GM23248 (cell line): ENCODE measurements around the gene CYP3A5. TPM values are rescaled to one million over a fixed set of nuclear protein-coding genes. Genes with fewer than 3 reads are reported as not detected.
"Not testable (repeated sequence)": the region's sequence is repeated elsewhere in the genome, so short reads cannot be mapped to it uniquely, and the experiment has no call there.

Source experiments
- DNase-seq: peaks from one replicate; pipeline ENCODE4 v3.0.0-alpha.2; 2015
- H2AFZ ChIP-seq: fragments of 200-600 bp; sonication (generic); 2 replicates; pipeline ENCODE4 v1.6.1; 2016; ENCODE audit warnings: antibody characterized with exemption
- H3F3A ChIP-seq: fragments of 200-600 bp; sonication (generic); 2 replicates; pipeline ENCODE4 v1.6.1; 2016; ENCODE audit warnings: mild to moderate bottlenecking, antibody characterized with exemption, mixed run types; ENCODE audit not compliant: insufficient read depth
- H3K27ac ChIP-seq: fragments of 200-600 bp; sonication (generic); 2 replicates; pipeline ENCODE4 v1.5.1; 2016; ENCODE audit warnings: mild to moderate bottlenecking
- H3K27me3 ChIP-seq: fragments of 200-600 bp; sonication (generic); replicated peaks from 2 replicates; pipeline ENCODE4 v1.6.1; 2016; ENCODE audit warnings: mild to moderate bottlenecking; ENCODE audit not compliant: insufficient read depth
- H3K36me3 ChIP-seq: fragments of 200-600 bp; sonication (generic); 2 replicates; pipeline ENCODE4 v1.6.1; 2016; ENCODE audit warnings: low read depth, mild to moderate bottlenecking
- H3K4me1 ChIP-seq: fragments of 200-600 bp; sonication (generic); 2 replicates; pipeline ENCODE4 v1.6.1; 2016; ENCODE audit warnings: mild to moderate bottlenecking; ENCODE audit not compliant: insufficient read depth
- H3K4me2 ChIP-seq: fragments of 200-600 bp; sonication (generic); one replicate; pipeline ENCODE4 v1.6.1; 2016; ENCODE audit warnings: mild to moderate bottlenecking; ENCODE audit not compliant: unreplicated experiment
- H3K4me3 ChIP-seq: fragments of 200-600 bp; sonication (generic); 2 replicates; pipeline ENCODE4 v1.5.1; 2016; ENCODE audit warnings: mild to moderate bottlenecking
- H3K79me2 ChIP-seq: fragments of 200-600 bp; sonication (generic); 2 replicates; pipeline ENCODE4 v1.6.1; 2016; ENCODE audit warnings: mild to moderate bottlenecking; ENCODE audit not compliant: insufficient read depth
- H3K9ac ChIP-seq: fragments of 200-600 bp; sonication (generic); 2 replicates; pipeline ENCODE4 v1.6.1; 2016; ENCODE audit warnings: mild to moderate bottlenecking
- H3K9me2 ChIP-seq: fragments of 200-600 bp; sonication (generic); 2 replicates; pipeline ENCODE4 v1.6.1; 2016; ENCODE audit warnings: mixed run types, mild to moderate bottlenecking, moderate library complexity; ENCODE audit not compliant: insufficient read depth
- H3K9me3 ChIP-seq: fragments of 200-600 bp; sonication (generic); one replicate; pipeline ENCODE4 v1.6.1; 2017; ENCODE audit warnings: low read depth
- H4K20me1 ChIP-seq: fragments of 200-600 bp; sonication (generic); 2 replicates; pipeline ENCODE4 v1.6.0; 2016; ENCODE audit not compliant: insufficient read depth
- EZH2 ChIP-seq: fragments of 200-600 bp; sonication (generic); IDR thresholded peaks from 2 replicates; pipeline ENCODE4 v1.6.1; 2018; ENCODE audit warnings: antibody characterized with exemption, mild to moderate bottlenecking; ENCODE audit not compliant: insufficient read depth, poor library complexity, severe bottlenecking
- EZH2phosphoT487 ChIP-seq: fragments of 200-600 bp; sonication (generic); IDR thresholded peaks from 2 replicates; pipeline ENCODE4 v1.6.1; 2018; ENCODE audit warnings: antibody characterized with exemption, moderate library complexity, mild to moderate bottlenecking, low read depth; ENCODE audit not compliant: insufficient read depth
- WGBS, 2 experiments: methylation state at CpG; one replicate each; pipeline ENCODE4 v1.1.6; 2015 to 2017; ENCODE audit warnings: low lambda C conversion rate in 2 of 2, low coverage in 1 of 2; ENCODE audit errors: missing lambda C conversion rate in 2 of 2; 5-methylcytosine and 5-hydroxymethylcytosine counted together
- in situ Hi-C: fragments of 300-500 bp; cut with MboI; formaldehyde crosslinking; loops from 2 replicates; pipeline ENCODE4 v1.15.0; 2020
- polyA plus RNA-seq: library from polyadenylated mRNA; unstranded; fragments of >200 nt; fragmentation: Nextera tagmentation; extraction: Ambion mirVana; gene quantifications from 2 replicates; pipeline ENCODE4 v1.2.1, GENCODE V29; 2016
- total RNA-seq: library from RNA; depleted of rRNA; stranded (reverse); fragments of >200 nt; shearing (Covaris generic); gene quantifications from 2 replicates; pipeline ENCODE4 v1.2.3, GENCODE V29; 2014

The CYP3A5 gene
- total and polyA plus RNA-seq, 2 experiments from 2014 or later = 0.26 TPM; not detected in 1

DNA sequence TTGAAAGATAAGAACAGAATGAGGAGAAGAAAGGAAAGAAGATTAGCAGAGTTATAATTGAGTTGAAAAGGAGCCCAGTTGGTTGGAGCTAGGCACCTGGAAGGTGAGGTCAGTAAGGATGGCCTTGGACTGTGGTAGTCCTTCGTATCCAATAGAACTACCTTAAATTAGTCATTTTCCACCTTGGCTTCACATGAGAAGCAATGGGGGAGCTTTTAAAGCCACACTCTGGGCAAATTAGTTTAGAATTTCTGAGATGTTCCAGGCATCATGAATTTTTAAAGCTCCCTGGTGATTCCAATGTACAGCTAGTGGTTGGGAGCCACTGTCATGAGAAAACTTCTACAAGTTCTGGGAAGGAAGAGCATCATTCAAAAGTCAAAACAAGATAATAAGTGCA, 27.3 kb upstream of the CYP3A5 start:
- DNase-seq = peak; percentile 38
- no peak overlapping the region for H3K4me3 ChIP-seq
- H3K4me1 ChIP-seq = no peaks in the 10 kb centered on the region
- no peak overlapping the region for H3K27ac ChIP-seq
- H3K9ac ChIP-seq = no peak overlapping the region
- H3K27me3 ChIP-seq = no peaks in the 10 kb centered on the region
- no peaks in the 10 kb centered on the region for H3K36me3 ChIP-seq
- H3K79me2 ChIP-seq = no peaks in the 10 kb centered on the region
- peaks cover 6% of the 10 kb centered on the region for H3K9me3 ChIP-seq
- H3F3A ChIP-seq = no peaks in the 10 kb centered on the region
- no peak for TF ChIP-seq EZH2phosphoT487
- no peak for TF ChIP-seq EZH2
- in situ Hi-C loops = no loop called here
- H4K20me1 ChIP-seq = no peaks in the 10 kb centered on the region
- no peak overlapping the region for H2AFZ ChIP-seq
- no peaks in the 10 kb centered on the region for H3K9me2 ChIP-seq
- WGBS, 2 experiments = 0 to 13% methylated on average over 1 of the region's 1 CpG
- H3K4me2 ChIP-seq = no peak overlapping the region

DNA sequence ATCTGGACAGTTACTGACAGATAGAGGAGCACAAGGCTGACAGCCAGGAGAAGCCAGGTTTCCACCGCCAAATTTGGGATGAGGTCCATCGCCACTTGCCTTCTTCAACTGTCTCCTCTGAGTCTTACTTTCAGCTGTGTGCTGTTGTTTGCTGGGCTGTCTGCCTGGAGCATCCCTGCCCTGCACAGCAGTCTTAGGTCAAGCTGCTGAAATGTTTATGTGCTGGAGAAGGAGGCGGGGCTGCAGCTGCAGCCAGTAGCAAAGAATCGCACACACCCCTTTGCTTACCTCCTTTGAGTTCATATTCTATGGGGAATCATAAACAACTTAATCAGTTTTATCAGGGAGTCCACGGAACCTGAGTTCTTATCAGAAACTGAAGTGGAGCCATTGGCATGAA, 20.1 kb upstream of the CYP3A5 start:
- Histone ChIP-seq H3K36me3 (no peaks in the 10 kb centered on the region), H2AFZ (no peak overlapping the region), H3K4me2 (no peak overlapping the region), H3K79me2 (no peaks in the 10 kb centered on the region), H3K9ac (no peak overlapping the region), H3K4me1 (no peaks in the 10 kb centered on the region), H3F3A (no peaks in the 10 kb centered on the region), H4K20me1 (no peaks in the 10 kb centered on the region), H3K9me3 (no peaks in the 10 kb centered on the region), H3K4me3 (no peak overlapping the region), H3K9me2 (no peaks in the 10 kb centered on the region), H3K27me3 (no peaks in the 10 kb centered on the region), H3K27ac (no peak overlapping the region)
- DNase-seq = no peak
- no peak for TF ChIP-seq EZH2
- TF ChIP-seq EZH2phosphoT487 = no peak
- in situ Hi-C loops = no loop called here
- 61 to 64% methylated on average over 5 of the region's 5 CpGs for WGBS, 2 experiments

DNA sequence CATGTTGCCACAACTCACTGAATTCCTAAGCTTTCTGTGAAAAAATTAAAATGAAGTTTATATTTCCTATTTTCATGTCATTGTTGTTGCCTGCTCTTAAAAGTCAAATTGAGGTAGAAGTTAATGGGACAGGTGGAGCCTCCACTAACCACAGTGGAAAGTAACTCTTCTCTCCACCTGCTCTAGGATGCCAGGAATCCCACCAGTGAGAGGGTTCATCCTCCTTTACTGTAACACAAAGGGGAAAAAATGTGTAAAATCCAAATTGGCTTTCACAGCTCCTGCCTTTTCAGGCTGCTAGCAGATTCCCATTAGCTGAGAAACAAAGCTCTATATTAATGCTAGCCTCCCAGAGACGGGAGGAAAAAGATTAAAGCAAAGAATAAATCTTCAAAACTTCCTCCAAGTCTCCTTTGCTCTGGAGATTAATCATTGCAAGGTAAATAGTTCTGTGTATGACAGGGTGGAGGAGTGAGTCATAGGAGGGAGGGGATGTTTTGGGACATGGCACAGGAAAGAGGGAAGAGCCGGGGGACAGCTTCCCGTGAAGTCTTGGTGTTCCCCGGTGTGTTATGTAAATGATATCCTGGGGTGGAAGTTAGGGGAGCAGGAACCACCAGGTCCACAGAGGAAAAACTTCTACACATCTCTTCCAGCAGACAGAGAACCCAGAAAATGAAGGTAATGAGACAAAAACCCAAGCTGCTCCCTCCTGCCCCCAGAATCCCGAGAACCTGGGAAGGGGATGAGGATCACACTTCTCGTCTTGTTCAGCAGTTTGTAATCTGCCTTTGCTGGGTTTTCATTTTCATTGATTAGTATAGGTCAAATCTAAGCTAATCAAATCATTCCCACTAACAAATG, 19.3 kb upstream of the CYP3A5 start:
- H3K27ac ChIP-seq, in situ Hi-C loops, H3K4me3 ChIP-seq, H3K36me3 ChIP-seq, H3K9me2 ChIP-seq, H3F3A ChIP-seq, H3K27me3 ChIP-seq, H3K4me2 ChIP-seq, H2AFZ ChIP-seq, H3K4me1 ChIP-seq, H3K79me2 ChIP-seq, H4K20me1 ChIP-seq, H3K9me3 ChIP-seq, H3K9ac ChIP-seq: not testable (repeated sequence)
- 38 to 42% methylated on average over 6 of the region's 6 CpGs for WGBS, 2 experiments
- DNase-seq = peak; percentile 8

DNA sequence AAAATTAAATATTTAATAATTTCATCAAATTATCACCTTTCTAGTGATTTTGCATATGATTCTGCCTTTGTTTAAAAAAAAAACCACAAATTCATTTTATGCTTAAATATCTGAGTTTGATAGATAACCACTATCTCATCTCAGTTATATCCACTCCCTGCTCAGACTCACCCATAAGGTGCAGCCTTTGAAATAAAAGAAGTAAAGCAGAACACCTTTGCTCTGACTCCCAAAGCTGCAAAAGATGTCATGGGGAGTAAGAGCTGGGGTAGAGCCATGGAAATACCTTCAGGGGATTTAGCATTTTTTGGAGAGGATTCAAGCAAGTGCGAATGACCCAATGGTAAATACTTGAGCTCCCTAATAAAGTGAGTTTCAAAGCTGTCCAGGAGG, 15.1 kb upstream of the CYP3A5 start:
- H3K36me3 ChIP-seq = no peaks in the 10 kb centered on the region
- no peaks in the 10 kb centered on the region for H3F3A ChIP-seq
- H3K4me1 ChIP-seq = no peaks in the 10 kb centered on the region
- in situ Hi-C loops = no loop called here
- H3K27me3 ChIP-seq = peaks cover 4% of the 10 kb centered on the region
- H3K27ac ChIP-seq = no peak overlapping the region
- no peaks in the 10 kb centered on the region for H3K9me3 ChIP-seq
- H3K4me2 ChIP-seq = no peak overlapping the region
- H3K9me2 ChIP-seq = no peaks in the 10 kb centered on the region
- no peaks in the 10 kb centered on the region for H3K79me2 ChIP-seq
- no peak for DNase-seq
- no peak overlapping the region for H3K4me3 ChIP-seq
- no peaks in the 10 kb centered on the region for H4K20me1 ChIP-seq
- no peak overlapping the region for H3K9ac ChIP-seq
- 57 to 68% methylated on average over 1 of the region's 1 CpG for WGBS, 2 experiments
- TF ChIP-seq EZH2 (no peak), EZH2phosphoT487 (no peak)
- no peak overlapping the region for H2AFZ ChIP-seq
